ENCODE results near the gene PEX26. TPM values are rescaled to one million over a fixed set of nuclear protein-coding genes. Genes with fewer than 3 reads are reported as not detected.
"Not testable (repeated sequence)": the region's sequence is repeated elsewhere in the genome, so short reads cannot be mapped to it uniquely, and the experiment has no call there.

PEX26 gene
- total RNA-seq, 1 donor from 2014 or later, result 20.5 TPM

DNA sequence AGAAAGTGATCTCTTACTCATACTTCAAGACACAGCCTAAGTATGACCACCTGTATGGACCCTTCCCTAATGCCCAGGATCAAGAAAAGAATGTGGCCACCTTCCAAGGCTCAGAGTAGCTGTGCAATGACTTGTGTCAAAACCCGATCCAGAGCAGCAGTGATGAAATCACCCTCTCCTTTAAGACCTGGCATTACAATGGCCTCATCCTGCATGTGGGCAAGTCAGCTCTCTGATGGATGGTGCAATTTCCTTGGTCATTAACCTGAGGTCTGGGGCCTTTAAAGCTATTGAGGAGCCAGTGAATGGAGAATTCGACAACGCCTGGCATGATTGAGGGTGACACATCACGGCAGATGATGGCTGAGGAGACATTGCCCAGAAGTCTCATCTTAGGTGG is 23.7 kb downstream of the PEX26 start:
- no peak overlapping the region for H3K4me3 ChIP-seq
- no peaks in the 10 kb centered on the region for H3K9me3 ChIP-seq (replicated peaks)
- TF ChIP-seq, protein P1, sequence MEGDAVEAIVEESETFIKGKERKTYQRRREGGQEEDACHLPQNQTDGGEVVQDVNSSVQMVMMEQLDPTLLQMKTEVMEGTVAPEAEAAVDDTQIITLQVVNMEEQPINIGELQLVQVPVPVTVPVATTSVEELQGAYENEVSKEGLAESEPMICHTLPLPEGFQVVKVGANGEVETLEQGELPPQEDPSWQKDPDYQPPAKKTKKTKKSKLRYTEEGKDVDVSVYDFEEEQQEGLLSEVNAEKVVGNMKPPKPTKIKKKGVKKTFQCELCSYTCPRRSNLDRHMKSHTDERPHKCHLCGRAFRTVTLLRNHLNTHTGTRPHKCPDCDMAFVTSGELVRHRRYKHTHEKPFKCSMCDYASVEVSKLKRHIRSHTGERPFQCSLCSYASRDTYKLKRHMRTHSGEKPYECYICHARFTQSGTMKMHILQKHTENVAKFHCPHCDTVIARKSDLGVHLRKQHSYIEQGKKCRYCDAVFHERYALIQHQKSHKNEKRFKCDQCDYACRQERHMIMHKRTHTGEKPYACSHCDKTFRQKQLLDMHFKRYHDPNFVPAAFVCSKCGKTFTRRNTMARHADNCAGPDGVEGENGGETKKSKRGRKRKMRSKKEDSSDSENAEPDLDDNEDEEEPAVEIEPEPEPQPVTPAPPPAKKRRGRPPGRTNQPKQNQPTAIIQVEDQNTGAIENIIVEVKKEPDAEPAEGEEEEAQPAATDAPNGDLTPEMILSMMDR (IDR thresholded peaks at IDR 0.05; ENCODE audit: borderline replicate concordance), result no peak
- no peaks in the 10 kb centered on the region for H3K4me1 ChIP-seq
- H3K27me3 ChIP-seq (ENCODE audit: low read depth), result no peaks in the 10 kb centered on the region
- DNase-seq, result no peak
- intact Hi-C loops (cut with micrococcal nuclease), result no loop called here
- no peaks in the 10 kb centered on the region for H3K36me3 ChIP-seq
- H3K27ac ChIP-seq (replicated peaks), result no peak overlapping the region

DNA sequence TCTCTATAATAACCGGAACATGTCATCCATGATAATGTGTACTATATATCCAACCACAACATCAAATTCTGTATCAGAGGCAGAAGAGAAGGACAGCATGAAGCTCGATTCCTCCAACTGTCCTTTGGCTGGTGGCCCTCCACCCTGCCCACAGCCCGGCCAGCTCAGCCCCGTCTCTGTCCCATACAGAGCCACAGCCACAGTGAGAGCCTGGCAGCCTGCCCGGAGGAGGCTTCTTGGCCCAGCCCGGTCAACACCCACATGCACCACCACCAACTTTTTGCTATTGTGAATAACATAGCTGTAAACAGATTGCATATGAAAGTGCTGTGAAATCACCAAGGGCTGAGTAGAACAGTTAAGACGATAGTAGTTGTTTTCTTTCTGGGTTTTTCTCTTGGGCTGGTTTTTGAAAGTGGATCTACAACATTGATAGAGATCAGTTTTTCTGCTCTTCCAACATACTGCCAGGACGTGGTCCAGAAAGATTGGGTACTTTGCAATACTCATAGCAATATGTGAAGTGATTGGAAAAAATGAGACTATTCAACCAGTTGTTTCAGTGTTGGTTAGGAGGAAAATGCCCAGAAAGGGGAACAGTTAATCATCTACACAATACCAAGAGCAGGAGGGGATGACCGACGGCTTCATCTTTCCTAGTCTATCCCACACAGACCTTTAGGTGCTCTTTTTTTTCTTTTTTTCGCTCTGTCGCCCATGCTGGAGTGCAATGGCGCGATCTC is 25.9 kb downstream of the PEX26 start:
- Histone ChIP-seq H3K9me3 (replicated peaks) (no peaks in the 10 kb centered on the region), H3K4me1 (no peaks in the 10 kb centered on the region), H3K36me3 (no peaks in the 10 kb centered on the region), H3K4me3 (no peak overlapping the region), H3K27ac (replicated peaks) (no peak overlapping the region), H3K27me3 (ENCODE audit: low read depth) (no peaks in the 10 kb centered on the region)
- TF ChIP-seq, protein P1 (IDR thresholded peaks at IDR 0.05; ENCODE audit: borderline replicate concordance), result no peak
- no peak for DNase-seq
- intact Hi-C loops (cut with micrococcal nuclease), result no loop called here

DNA sequence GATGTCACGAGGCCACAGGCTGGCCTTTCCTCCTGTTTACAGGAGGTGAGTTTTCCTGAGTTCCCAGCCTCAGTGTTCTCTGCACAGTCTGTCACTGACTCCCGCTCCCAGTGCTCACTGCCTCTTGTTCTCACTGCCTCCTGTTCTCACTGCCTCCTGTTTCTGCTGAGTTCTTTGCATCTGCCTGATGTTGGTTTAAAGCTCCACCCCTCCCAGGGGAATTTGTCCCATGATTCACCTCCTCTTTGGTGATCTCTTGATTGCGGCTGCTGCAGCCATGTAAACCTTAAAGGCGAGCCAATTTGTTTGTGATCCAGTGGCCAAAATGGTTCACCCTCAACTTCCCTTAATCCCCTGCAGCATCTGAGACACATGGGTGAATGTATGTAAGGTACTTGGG is 26.8 kb downstream of the PEX26 start:
- Histone ChIP-seq H3K4me3 (no peak overlapping the region), H3K27ac (replicated peaks) (no peak overlapping the region), H3K36me3 (no peaks in the 10 kb centered on the region), H3K4me1 (peaks cover 1% of the 10 kb centered on the region), H3K9me3 (replicated peaks) (no peaks in the 10 kb centered on the region), H3K27me3 (ENCODE audit: low read depth) (no peaks in the 10 kb centered on the region)
- intact Hi-C loops (cut with micrococcal nuclease), result no loop called here
- TF ChIP-seq, protein P1 (IDR thresholded peaks at IDR 0.05; ENCODE audit: borderline replicate concordance), result no peak
- no peak for DNase-seq

DNA sequence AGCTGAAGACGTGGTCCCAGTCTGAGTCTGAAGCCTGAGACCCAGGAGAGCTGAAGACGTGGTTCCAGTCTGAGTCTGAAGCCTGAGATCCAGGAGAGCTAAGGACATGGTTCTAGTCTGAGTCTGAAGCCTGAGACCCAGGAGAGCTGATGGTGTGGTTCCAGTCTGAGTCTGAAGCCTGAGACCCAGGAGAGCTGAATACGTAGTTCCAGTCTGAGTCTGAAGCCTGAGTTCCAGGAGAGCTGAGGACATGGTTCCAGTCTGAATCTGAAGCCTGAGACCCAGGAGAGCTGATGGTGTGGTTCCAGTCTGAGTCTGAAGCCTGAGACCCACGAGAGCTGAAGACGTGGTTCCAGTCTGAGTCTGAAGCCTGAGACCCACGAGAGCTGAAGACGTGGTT is 28.2 kb downstream of the PEX26 start:
- H3K27ac ChIP-seq (replicated peaks); H3K27me3 ChIP-seq (ENCODE audit: low read depth); DNase-seq; H3K4me3 ChIP-seq; H3K36me3 ChIP-seq; H3K9me3 ChIP-seq (replicated peaks); intact Hi-C loops (cut with micrococcal nuclease): not testable (repeated sequence)
- peaks cover 16% of the 10 kb centered on the region for H3K4me1 ChIP-seq

DNA sequence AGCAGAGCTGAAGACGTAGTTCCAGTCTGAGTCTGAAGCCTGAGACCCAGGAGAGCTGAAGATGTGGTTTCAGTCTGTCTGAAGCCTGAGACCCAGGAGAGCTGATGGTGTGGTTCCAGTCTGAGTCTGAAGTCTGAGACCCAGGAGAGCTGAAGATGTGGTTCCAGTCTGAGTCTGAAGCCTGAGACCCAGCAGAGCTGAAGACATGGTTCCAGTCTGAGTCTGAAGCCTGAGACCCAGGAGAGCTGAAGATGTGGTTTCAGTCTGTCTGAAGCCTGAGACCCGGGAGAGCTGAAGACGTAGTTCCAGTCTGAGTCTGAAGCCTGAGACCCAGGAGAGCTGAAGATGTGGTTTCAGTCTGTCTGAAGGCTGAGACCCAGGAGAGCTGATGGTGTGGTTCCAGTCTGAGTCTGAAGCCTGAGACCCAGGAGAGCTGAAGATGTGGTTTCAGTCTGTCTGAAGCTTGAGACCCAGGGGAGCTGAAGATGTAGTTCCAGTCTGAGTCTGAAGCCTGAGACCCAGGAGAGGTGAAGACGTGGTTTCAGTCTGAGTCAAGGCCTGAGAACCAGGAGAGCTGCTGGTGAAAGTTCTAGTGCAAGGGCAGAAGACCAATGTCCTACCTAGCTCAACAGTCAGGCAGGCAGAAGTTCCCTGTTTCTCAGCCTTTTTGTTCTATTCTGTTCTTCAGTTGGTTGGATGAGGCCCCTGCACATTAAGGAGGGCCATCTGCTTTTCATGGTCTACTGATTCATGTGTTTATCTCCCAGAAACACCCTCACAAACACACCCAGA is 29.0 kb downstream of the PEX26 start:
- Histone ChIP-seq H3K27me3 (ENCODE audit: low read depth) (peaks cover 15% of the 10 kb centered on the region), H3K4me1 (peaks cover 22% of the 10 kb centered on the region)
- H3K4me3 ChIP-seq; H3K27ac ChIP-seq (replicated peaks); intact Hi-C loops (cut with micrococcal nuclease); H3K36me3 ChIP-seq; DNase-seq; H3K9me3 ChIP-seq (replicated peaks): not testable (repeated sequence)

DNA sequence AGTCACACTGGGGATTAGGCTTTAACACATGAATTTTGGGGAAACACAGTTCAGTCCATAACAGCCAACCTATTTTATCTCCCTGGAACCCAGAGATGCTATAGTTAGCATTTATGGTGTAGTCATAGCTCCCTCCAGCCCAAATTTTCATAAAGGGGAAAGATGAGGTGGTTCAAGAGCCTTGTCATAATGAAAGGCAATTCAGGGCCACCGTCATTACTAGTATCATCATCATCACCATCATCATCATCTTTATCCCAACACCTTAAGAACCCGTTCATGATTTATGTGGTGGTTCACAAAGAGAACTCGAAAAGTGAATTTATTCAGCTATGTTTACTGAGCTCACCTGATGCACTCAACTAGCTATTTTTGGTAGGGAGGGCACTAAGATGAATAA is 30.4 kb downstream of the PEX26 start:
- TF ChIP-seq, protein P1 (IDR thresholded peaks at IDR 0.05; ENCODE audit: borderline replicate concordance), result no peak
- DNase-seq, result no peak
- H3K27ac ChIP-seq (replicated peaks), result no peak overlapping the region
- H3K9me3 ChIP-seq (replicated peaks), result no peaks in the 10 kb centered on the region
- no peaks in the 10 kb centered on the region for H3K36me3 ChIP-seq
- H3K27me3 ChIP-seq (ENCODE audit: low read depth), result peaks cover 15% of the 10 kb centered on the region
- peaks cover 27% of the 10 kb centered on the region for H3K4me1 ChIP-seq
- intact Hi-C loops (cut with micrococcal nuclease), result no loop called here
- no peak overlapping the region for H3K4me3 ChIP-seq

Data from left ventricle myocardium inferior (tissue), 1 donor.